Astrocyte of the hippocampus (primary cell): ENCODE data around the gene BACE2.
"Not testable (repeated sequence)": the region's sequence is repeated elsewhere in the genome, so short reads cannot be mapped to it uniquely, and the experiment has no call there.

Source experiments
- DNase-seq: peaks from one replicate; pipeline ENCODE4 v3.0.0; 2011; ENCODE audit warnings: low read depth, low spot score

BACE2 gene

GRCh38 chr21:41240040-41240439, 72.1 kb downstream of the BACE2 start:
- DNase-seq = no peak

GRCh38 chr21:41241341-41241740, 73.4 kb downstream of the BACE2 start:
- no peak for DNase-seq

GRCh38 chr21:41242238-41242829, 74.4 kb downstream of the BACE2 start:
- DNase-seq = no peak

GRCh38 chr21:41243107-41243506, 75.1 kb downstream of the BACE2 start:
- DNase-seq = no peak

- not testable (repeated sequence) for DNase-seq
Measured at GRCh38 chr21:41244266-41244880, 76.4 kb downstream of the BACE2 start.

GRCh38 chr21:41245509-41246135, 77.7 kb downstream of the BACE2 start:
- DNase-seq = no peak

- DNase-seq = no peak
Measured at GRCh38 chr21:41246808-41247207, 78.8 kb downstream of the BACE2 start.

- peak; percentile 94 for DNase-seq
Measured at GRCh38 chr21:41247561-41248545, 79.9 kb downstream of the BACE2 start.

- no peak for DNase-seq
Measured at GRCh38 chr21:41249476-41249875, 81.5 kb downstream of the BACE2 start.

GRCh38 chr21:41250519-41250918, 82.6 kb downstream of the BACE2 start:
- DNase-seq = peak; percentile 80

- DNase-seq = peak; percentile 88
Measured at GRCh38 chr21:41251961-41252642, 84.1 kb downstream of the BACE2 start.

- no peak for DNase-seq
Measured at GRCh38 chr21:41254090-41254700, 86.2 kb downstream of the BACE2 start.

- no peak for DNase-seq
Measured at GRCh38 chr21:41255190-41255589, 87.2 kb downstream of the BACE2 start.

GRCh38 chr21:41256231-41256630, 88.3 kb downstream of the BACE2 start:
- not testable (repeated sequence) for DNase-seq

GRCh38 chr21:41256771-41257702, 89.1 kb downstream of the BACE2 start:
- DNase-seq = no peak

GRCh38 chr21:41258617-41259016, 90.7 kb downstream of the BACE2 start:
- no peak for DNase-seq

- no peak for DNase-seq
Measured at GRCh38 chr21:41260428-41260827, 92.5 kb downstream of the BACE2 start.

GRCh38 chr21:41267346-41267745, 99.4 kb downstream of the BACE2 start:
- DNase-seq = no peak

- no peak for DNase-seq
Measured at GRCh38 chr21:41269535-41269934, 101.6 kb downstream of the BACE2 start.

- DNase-seq = no peak
Measured at GRCh38 chr21:41277196-41277595, 109.2 kb downstream of the BACE2 start.
